ENCODE results near the gene RHBDF1.

Gene RHBDF1

GRCh38 chr16:85407-85782 lies 13.0 kb upstream of the RHBDF1 start:
- TF ChIP-seq CTCF (IDR thresholded peaks at IDR 0.05), result no peak
- H3K4me3 ChIP-seq (ENCODE audit: low read depth in 1 of 2, low read length in 1 of 2), result no peak overlapping the region
- H3K36me3 ChIP-seq, result peaks cover 66% of the 10 kb centered on the region
- no peak overlapping the region for H3K27ac ChIP-seq
- peaks cover 8 to 9% of the 10 kb centered on the region in 2 experiments for H3K4me1 ChIP-seq (ENCODE audit: control insufficient read depth in 1 of 2, insufficient read depth in 1 of 2, low read depth in 1 of 2, low read length in 1 of 2)
- no peaks in the 10 kb centered on the region for H3K9me3 ChIP-seq
- no peaks in the 10 kb centered on the region for H3K27me3 ChIP-seq

GRCh38 chr16:84718-85406 lies 12.4 kb upstream of the RHBDF1 start:
- H3K4me3 ChIP-seq (ENCODE audit: low read depth in 1 of 2, low read length in 1 of 2), result no peak overlapping the region
- H3K9me3 ChIP-seq, result no peaks in the 10 kb centered on the region
- no peak overlapping the region for H3K27ac ChIP-seq
- H3K36me3 ChIP-seq, result peaks cover 65% of the 10 kb centered on the region
- H3K27me3 ChIP-seq, result no peaks in the 10 kb centered on the region
- TF ChIP-seq CTCF (IDR thresholded peaks at IDR 0.05), result no peak
- peaks cover 8 to 9% of the 10 kb centered on the region in 2 experiments for H3K4me1 ChIP-seq (ENCODE audit: control insufficient read depth in 1 of 2, insufficient read depth in 1 of 2, low read depth in 1 of 2, low read length in 1 of 2)

- Histone ChIP-seq H3K4me3 (ENCODE audit: low read depth in 1 of 2, low read length in 1 of 2) (no peak overlapping the region), H3K4me1 (ENCODE audit: control insufficient read depth in 1 of 2, insufficient read depth in 1 of 2, low read depth in 1 of 2, low read length in 1 of 2) (peaks cover 17% of the 10 kb centered on the region in 2 experiments), H3K9me3 (no peaks in the 10 kb centered on the region), H3K27ac (no peak overlapping the region), H3K27me3 (no peaks in the 10 kb centered on the region), H3K36me3 (peaks cover 60% of the 10 kb centered on the region)
- no peak for TF ChIP-seq CTCF (IDR thresholded peaks at IDR 0.05)
Measured at GRCh38 chr16:83781-84615, 11.6 kb upstream of the RHBDF1 start.

- no peak overlapping the region for H3K4me3 ChIP-seq (ENCODE audit: low read depth in 1 of 2, low read length in 1 of 2)
- H3K9me3 ChIP-seq, result no peaks in the 10 kb centered on the region
- H3K36me3 ChIP-seq, result peaks cover 54% of the 10 kb centered on the region
- TF ChIP-seq CTCF (IDR thresholded peaks at IDR 0.05), result no peak
- peaks cover 22 to 23% of the 10 kb centered on the region in 2 experiments for H3K4me1 ChIP-seq (ENCODE audit: control insufficient read depth in 1 of 2, insufficient read depth in 1 of 2, low read depth in 1 of 2, low read length in 1 of 2)
- H3K27me3 ChIP-seq, result no peaks in the 10 kb centered on the region
- H3K27ac ChIP-seq, result no peak overlapping the region
Measured at GRCh38 chr16:83060-83603, 10.7 kb upstream of the RHBDF1 start.

GRCh38 chr16:79151-80054 lies 7.0 kb upstream of the RHBDF1 start:
- H3K27ac ChIP-seq, result peak overlapping the region; percentile 74
- peak overlapping the region; percentile 89 to 99 for H3K4me3 ChIP-seq (ENCODE audit: low read depth in 1 of 2, low read length in 1 of 2)
- peaks cover 25% of the 10 kb centered on the region for H3K36me3 ChIP-seq
- peaks cover 32% of the 10 kb centered on the region for H3K27me3 ChIP-seq
- H3K4me1 ChIP-seq (ENCODE audit: control insufficient read depth in 1 of 2, insufficient read depth in 1 of 2, low read depth in 1 of 2, low read length in 1 of 2), result peaks cover 33 to 34% of the 10 kb centered on the region in 2 experiments
- H3K9me3 ChIP-seq, result no peaks in the 10 kb centered on the region
- no peak for TF ChIP-seq CTCF (IDR thresholded peaks at IDR 0.05)

All from neutrophil (primary cell).